Measurements from ENCODE around the gene TXNDC2. TPM values are rescaled to one million over a fixed set of nuclear protein-coding genes. Genes with fewer than 3 reads are reported as not detected.

The TXNDC2 gene
- total RNA-seq, 1 donor from 2014 or later, result 0.07 TPM

Other genes with a start within 250 kb of the TXNDC2 start
- 88.7 and 100 TPM in 2 replicates for gene RAB31, start 177.7 kb upstream of the TXNDC2 start, total RNA-seq
- 176 and 181 TPM in 2 replicates for gene VAPA, start 28.0 kb downstream of the TXNDC2 start, total RNA-seq

All from astrocyte (in vitro differentiated cells and primary cell).